ENCODE results near the gene CDON. TPM values are rescaled to one million over a fixed set of nuclear protein-coding genes. Genes with fewer than 3 reads are reported as not detected.

The CDON gene
- total and polyA plus RNA-seq, 2 donors (not counting 3 experiments of a cell fraction or from before 2014, with no cell fraction given): 1.6 to 3.8 TPM

DNA sequence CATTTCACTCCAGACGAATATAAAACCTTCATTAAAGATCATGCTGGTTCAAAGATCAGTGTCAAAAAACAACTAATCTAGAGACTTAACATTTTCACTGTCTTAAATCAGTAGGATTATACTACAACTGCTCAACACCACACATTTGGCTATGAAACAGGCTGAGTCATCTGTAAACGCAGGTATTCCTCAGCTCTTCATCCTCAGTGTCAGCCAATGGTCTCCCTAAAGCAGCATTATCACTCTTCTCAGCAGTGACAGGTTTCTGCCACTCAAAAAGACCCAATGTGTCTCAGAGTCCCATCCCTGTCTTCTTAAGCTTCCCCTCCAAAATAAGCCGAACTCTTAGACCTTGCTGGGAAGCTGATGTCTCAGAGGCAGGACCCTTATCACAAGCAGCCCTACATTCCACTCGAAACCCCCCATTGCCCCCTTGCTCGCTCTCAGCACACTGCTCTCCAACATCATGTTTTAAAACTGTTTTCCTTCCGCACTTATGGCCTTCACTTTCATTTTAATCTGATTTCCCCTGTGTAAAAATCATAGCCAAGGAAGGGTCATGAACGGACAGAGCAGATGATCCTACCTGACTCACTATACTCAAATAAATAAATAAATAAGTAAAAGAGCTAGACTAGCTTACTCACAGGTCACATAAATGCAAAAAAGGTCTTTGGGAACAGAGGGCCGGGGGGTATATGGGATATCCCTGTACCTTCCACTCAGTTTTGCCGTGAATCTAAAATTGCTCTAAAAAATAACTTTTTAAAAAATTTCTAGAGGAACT, 23.0 kb downstream of the CDON start:
- Histone ChIP-seq H3K9me1 (replicated peaks; ENCODE audit: control insufficient read depth, extremely low read depth, insufficient read depth, low read length) (no peaks in the 10 kb centered on the region), H3K4me3 (replicated peaks in 1 of 3; ENCODE audit: insufficient read depth in 1 of 3, low read depth in 1 of 3, low read length in 3 of 3) (no peak overlapping the region), H3K9me3 (replicated peaks; ENCODE audit: control insufficient read depth, insufficient read depth, low read length) (no peaks in the 10 kb centered on the region), H4K20me1 (replicated peaks; ENCODE audit: control insufficient read depth, extremely low read depth, insufficient read depth, low read length) (no peaks in the 10 kb centered on the region), H3K79me2 (ENCODE audit: control insufficient read depth, insufficient read depth, low read length) (no peaks in the 10 kb centered on the region), H3K27me3 (ENCODE audit: control insufficient read depth in 2 of 2, insufficient read depth in 2 of 2, low read length in 2 of 2) (peaks cover 0 to 2% of the 10 kb centered on the region in 2 experiments), H3K36me3 (ENCODE audit: control insufficient read depth in 2 of 2, extremely low read depth in 1 of 2, insufficient read depth in 2 of 2, low read length in 2 of 2) (no peaks in the 10 kb centered on the region), H3K9ac (replicated peaks; ENCODE audit: extremely low read depth, insufficient read depth, low read length) (no peak overlapping the region), H2AFZ (ENCODE audit: low read depth, low read length) (no peak overlapping the region), H3K4me1 (ENCODE audit: control insufficient read depth, extremely low read depth, insufficient read depth, low read length) (no peaks in the 10 kb centered on the region), H3K4me2 (ENCODE audit: insufficient read depth, low read length) (no peak overlapping the region), H3K27ac (ENCODE audit: insufficient read depth, low read depth, low read length) (no peak overlapping the region)
- TF ChIP-seq EZH2 (IDR thresholded peaks at IDR 0.05; ENCODE audit: borderline replicate concordance, low read depth, low read length, severe bottlenecking) (no peak), POLR2AphosphoS5 (IDR thresholded peaks at IDR 0.05; ENCODE audit: insufficient read depth, low read depth, low read length) (no peak), MYC (IDR thresholded peaks at IDR 0.05; ENCODE audit: low read depth, low read length) (no peak), GATA2 (IDR thresholded peaks at IDR 0.05; ENCODE audit: insufficient read depth, insufficient read length, low read depth, low read length) (no peak), POLR2A (IDR thresholded peaks at IDR 0.05; ENCODE audit: low read depth, low read length) (no peak), FOS (IDR thresholded peaks at IDR 0.05; ENCODE audit: borderline replicate concordance, insufficient read depth, low read length) (no peak), JUN (IDR thresholded peaks at IDR 0.05; ENCODE audit: borderline replicate concordance, insufficient read depth, insufficient read length, low read depth) (no peak)
- TF ChIP-seq, protein P1, sequence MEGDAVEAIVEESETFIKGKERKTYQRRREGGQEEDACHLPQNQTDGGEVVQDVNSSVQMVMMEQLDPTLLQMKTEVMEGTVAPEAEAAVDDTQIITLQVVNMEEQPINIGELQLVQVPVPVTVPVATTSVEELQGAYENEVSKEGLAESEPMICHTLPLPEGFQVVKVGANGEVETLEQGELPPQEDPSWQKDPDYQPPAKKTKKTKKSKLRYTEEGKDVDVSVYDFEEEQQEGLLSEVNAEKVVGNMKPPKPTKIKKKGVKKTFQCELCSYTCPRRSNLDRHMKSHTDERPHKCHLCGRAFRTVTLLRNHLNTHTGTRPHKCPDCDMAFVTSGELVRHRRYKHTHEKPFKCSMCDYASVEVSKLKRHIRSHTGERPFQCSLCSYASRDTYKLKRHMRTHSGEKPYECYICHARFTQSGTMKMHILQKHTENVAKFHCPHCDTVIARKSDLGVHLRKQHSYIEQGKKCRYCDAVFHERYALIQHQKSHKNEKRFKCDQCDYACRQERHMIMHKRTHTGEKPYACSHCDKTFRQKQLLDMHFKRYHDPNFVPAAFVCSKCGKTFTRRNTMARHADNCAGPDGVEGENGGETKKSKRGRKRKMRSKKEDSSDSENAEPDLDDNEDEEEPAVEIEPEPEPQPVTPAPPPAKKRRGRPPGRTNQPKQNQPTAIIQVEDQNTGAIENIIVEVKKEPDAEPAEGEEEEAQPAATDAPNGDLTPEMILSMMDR (IDR thresholded peaks at IDR 0.05; ENCODE audit: extremely low read depth in 1 of 2, insufficient read depth in 1 of 2, low read depth in 1 of 2, low read length in 2 of 2): no peak
- TF ChIP-seq, protein P2, sequence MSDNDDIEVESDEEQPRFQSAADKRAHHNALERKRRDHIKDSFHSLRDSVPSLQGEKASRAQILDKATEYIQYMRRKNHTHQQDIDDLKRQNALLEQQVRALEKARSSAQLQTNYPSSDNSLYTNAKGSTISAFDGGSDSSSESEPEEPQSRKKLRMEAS (IDR thresholded peaks at IDR 0.05; ENCODE audit: insufficient read depth, insufficient read length): no peak
- dilution Hi-C loops (cut with MboI; ENCODE audit: extremely low pct_ligation_motif_present, low sequenced_read_pairs) (no loop called here), intact Hi-C loops (cut with micrococcal nuclease) (no loop called here)
- no peak for DNase-seq (ENCODE audit: low read depth, low spot score)
- CTCF ChIA-PET: interaction anchor here (1.1 to 1.2 kb wide), 2 partner anchors 13 to 21 kb away, joined by 3 to 5 read pairs; no protein-coding TSS in a partner anchor
- no peak for FAIRE-seq
- POLR2A ChIA-PET: interaction anchor here (0.7 kb wide), 1 partner anchor 509 kb away, joined by 3 read pairs; no protein-coding TSS in a partner anchor
- BruUV-seq (replicated peaks): no TSS peak
